ENCODE measurements around the gene THSD1. TPM values are rescaled to one million over a fixed set of nuclear protein-coding genes. Genes with fewer than 3 reads are reported as not detected.

THSD1 gene, protein sequence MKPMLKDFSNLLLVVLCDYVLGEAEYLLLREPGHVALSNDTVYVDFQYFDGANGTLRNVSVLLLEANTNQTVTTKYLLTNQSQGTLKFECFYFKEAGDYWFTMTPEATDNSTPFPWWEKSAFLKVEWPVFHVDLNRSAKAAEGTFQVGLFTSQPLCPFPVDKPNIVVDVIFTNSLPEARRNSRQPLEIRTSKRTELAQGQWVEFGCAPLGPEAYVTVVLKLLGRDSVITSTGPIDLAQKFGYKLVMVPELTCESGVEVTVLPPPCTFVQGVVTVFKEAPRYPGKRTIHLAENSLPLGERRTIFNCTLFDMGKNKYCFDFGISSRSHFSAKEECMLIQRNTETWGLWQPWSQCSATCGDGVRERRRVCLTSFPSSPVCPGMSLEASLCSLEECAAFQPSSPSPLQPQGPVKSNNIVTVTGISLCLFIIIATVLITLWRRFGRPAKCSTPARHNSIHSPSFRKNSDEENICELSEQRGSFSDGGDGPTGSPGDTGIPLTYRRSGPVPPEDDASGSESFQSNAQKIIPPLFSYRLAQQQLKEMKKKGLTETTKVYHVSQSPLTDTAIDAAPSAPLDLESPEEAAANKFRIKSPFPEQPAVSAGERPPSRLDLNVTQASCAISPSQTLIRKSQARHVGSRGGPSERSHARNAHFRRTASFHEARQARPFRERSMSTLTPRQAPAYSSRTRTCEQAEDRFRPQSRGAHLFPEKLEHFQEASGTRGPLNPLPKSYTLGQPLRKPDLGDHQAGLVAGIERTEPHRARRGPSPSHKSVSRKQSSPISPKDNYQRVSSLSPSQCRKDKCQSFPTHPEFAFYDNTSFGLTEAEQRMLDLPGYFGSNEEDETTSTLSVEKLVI
- total RNA-seq (ENCODE audit: unreplicated experiment) = 0.27 TPM
- long read RNA-seq = 0 reads

DNA sequence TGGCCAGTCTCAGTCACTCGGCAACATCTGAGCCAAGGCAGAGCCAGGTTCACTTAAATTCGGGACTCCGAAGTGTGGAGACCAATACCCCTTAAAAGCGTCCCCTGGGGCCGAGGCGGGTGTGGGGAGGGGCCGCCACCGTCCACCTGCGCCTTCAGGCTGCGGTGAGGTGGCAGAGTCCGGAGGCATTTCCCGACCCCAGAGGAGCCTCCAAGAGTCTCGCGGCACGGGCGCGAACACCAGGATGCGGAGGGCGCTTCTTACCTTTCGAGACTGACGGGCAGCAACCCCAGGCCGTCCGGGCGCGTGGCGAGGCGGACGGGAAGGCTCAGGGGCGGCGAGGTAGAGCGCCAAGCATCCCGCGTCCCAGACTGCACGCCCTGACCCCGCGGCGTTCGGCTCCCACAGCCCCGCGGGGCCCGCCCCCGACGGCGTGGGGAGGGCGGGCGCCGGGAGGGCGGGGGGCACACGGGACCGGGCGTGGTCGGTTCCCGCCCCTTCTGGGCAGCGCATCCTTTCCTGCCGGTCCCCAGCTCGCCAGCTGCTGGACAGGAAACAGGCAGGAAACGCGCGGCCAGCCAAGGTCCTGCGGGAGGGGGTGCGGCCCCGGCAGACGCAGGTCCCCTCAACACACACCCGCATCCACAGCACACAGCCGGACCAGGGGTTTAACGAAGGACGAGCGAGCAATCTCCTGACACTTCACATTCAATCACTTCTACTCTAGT lies at the start of gene THSD1:
Gene THSD1 (minus strand): TSS at position 406 of the 728 bp plus-strand sequence. CDS start 3,572 bp downstream, outside the sequence.
- Mint-ChIP-seq H3K27me3 (ENCODE audit: unreplicated experiment) (no peaks in the 10 kb centered on the region), H3K27ac (ENCODE audit: unreplicated experiment) (no peak within 1 kb of the TSS), H3K9me3 (ENCODE audit: unreplicated experiment) (peaks cover 3% of the 10 kb centered on the region), H3K4me1 (ENCODE audit: low read depth, unreplicated experiment) (no peaks in the 10 kb centered on the region), H3K36me3 (ENCODE audit: unreplicated experiment) (peaks cover 5% of the 10 kb centered on the region), H3K4me3 (ENCODE audit: unreplicated experiment) (peak within 1 kb of the TSS; percentile 83)
- peak; percentile 53 for DNase-seq
- TF ChIP-seq, protein P1, sequence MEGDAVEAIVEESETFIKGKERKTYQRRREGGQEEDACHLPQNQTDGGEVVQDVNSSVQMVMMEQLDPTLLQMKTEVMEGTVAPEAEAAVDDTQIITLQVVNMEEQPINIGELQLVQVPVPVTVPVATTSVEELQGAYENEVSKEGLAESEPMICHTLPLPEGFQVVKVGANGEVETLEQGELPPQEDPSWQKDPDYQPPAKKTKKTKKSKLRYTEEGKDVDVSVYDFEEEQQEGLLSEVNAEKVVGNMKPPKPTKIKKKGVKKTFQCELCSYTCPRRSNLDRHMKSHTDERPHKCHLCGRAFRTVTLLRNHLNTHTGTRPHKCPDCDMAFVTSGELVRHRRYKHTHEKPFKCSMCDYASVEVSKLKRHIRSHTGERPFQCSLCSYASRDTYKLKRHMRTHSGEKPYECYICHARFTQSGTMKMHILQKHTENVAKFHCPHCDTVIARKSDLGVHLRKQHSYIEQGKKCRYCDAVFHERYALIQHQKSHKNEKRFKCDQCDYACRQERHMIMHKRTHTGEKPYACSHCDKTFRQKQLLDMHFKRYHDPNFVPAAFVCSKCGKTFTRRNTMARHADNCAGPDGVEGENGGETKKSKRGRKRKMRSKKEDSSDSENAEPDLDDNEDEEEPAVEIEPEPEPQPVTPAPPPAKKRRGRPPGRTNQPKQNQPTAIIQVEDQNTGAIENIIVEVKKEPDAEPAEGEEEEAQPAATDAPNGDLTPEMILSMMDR (IDR thresholded peaks at IDR 0.05; ENCODE audit: partially characterized antibody, unreplicated experiment) = no peak

DNA sequence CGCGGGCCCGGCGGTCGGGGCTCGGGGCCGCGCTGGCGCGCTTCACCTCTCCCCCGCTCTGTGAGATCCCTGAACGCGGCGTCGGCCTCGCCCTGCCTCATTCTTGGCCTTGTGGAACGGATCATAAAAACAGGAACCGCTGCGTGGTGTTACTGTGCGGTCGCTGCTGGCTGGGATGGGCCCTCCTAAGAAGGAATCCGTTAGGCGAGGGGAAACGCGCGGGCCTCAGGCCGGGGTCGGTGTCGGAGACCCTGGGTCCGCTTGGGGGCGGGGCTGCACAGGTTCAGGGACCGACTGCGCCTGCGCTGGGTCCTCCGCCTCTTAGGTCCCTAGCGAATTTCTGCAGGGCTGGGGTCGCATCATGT lies 49.7 kb upstream of the THSD1 start:
- Mint-ChIP-seq H3K27ac (ENCODE audit: unreplicated experiment) (peak overlapping the region; percentile 73), H3K36me3 (ENCODE audit: unreplicated experiment) (no peaks in the 10 kb centered on the region), H3K4me3 (ENCODE audit: unreplicated experiment) (peak overlapping the region; percentile 82), H3K9me3 (ENCODE audit: unreplicated experiment) (peaks cover 6% of the 10 kb centered on the region), H3K4me1 (ENCODE audit: low read depth, unreplicated experiment) (peaks cover 8% of the 10 kb centered on the region), H3K27me3 (ENCODE audit: unreplicated experiment) (no peaks in the 10 kb centered on the region)
- TF ChIP-seq, protein P1 (IDR thresholded peaks at IDR 0.05; ENCODE audit: partially characterized antibody, unreplicated experiment) = no peak
- peak; percentile 94 for DNase-seq

DNA sequence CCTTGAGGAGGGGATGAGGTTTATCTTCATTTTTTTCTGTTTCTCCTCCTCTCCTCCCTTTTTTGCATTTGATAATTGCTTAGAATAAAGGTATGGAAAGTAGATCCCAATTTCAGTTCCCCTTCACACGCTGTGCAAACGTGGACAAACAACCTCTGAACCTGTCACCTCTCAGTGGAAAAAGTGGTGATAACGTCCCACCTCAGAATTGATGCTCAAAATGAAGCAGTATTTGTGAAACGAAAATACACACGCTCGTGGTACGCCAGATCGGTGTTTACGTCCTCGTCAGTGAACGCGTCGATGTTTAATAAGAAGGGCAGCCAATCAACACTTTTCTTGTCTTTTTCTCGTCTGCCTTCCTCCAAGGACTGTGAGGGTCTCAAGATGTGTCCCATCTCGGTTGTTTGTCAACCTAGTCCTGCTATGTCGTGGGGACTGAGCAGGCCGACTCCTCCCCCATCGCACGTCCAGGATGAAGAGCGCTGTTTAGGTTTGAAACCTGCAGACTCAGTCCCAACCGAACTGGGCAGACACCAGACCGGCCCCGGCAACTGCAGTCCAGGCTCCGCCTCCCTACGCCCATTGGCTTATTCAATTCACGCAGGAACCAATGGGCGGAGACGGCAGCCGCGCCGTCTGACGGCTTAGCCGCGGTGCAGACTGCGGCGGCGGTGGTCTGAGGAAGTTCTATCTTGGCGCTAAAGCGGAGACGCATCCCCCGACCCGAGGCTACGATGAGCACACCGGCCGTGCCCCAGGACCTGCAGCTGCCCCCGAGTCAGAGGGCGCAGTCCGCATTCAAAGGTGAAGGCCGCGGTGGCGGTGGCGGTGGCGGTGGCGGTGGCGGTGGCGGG lies 49.1 kb upstream of the THSD1 start, which contains the start of gene CKAP2:
Gene CKAP2 (plus strand): TSS at position 659 of the 857 bp plus-strand sequence. CDS start 79 bp downstream, at position 738.
- Mint-ChIP-seq H3K36me3 (ENCODE audit: unreplicated experiment) (no peaks in the 10 kb centered on the region), H3K27ac (ENCODE audit: unreplicated experiment) (peak within 1 kb of the TSS; percentile 79), H3K4me1 (ENCODE audit: low read depth, unreplicated experiment) (peaks cover 8% of the 10 kb centered on the region), H3K9me3 (ENCODE audit: unreplicated experiment) (peaks cover 6% of the 10 kb centered on the region), H3K4me3 (ENCODE audit: unreplicated experiment) (peak within 1 kb of the TSS; percentile 98), H3K27me3 (ENCODE audit: unreplicated experiment) (no peaks in the 10 kb centered on the region)
- TF ChIP-seq, protein P1 (IDR thresholded peaks at IDR 0.05; ENCODE audit: partially characterized antibody, unreplicated experiment) = no peak
- peak; percentile 93 for DNase-seq

DNA sequence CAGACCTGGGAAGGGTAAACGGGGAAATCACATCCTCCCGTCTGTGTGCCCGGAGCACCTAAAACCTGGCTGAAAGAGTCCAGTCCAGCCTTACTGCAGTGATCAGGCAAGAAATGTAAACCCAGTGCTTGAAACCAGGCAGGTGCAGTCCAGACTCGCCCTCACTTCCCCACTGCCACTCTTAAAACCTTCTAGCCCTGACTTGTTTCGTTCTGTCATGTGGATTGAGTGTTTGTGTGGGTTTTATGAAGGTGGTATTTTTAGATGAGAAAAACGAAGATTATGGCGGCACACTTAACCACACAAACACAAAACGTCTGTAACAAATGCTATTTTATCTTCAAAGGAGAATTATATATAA lies 48.5 kb upstream of the THSD1 start:
- H3K4me3 Mint-ChIP-seq (ENCODE audit: unreplicated experiment) = peak overlapping the region; percentile 98
- H3K36me3 Mint-ChIP-seq (ENCODE audit: unreplicated experiment) = no peaks in the 10 kb centered on the region
- no peaks in the 10 kb centered on the region for H3K27me3 Mint-ChIP-seq (ENCODE audit: unreplicated experiment)
- peaks cover 6% of the 10 kb centered on the region for H3K9me3 Mint-ChIP-seq (ENCODE audit: unreplicated experiment)
- TF ChIP-seq, protein P1 (IDR thresholded peaks at IDR 0.05; ENCODE audit: partially characterized antibody, unreplicated experiment) = no peak
- peak overlapping the region; percentile 79 for H3K27ac Mint-ChIP-seq (ENCODE audit: unreplicated experiment)
- no peak for DNase-seq
- peaks cover 10% of the 10 kb centered on the region for H3K4me1 Mint-ChIP-seq (ENCODE audit: low read depth, unreplicated experiment)

Measured in glutamatergic neuron (in vitro differentiated cells).